Upper lobe of right lung (tissue), 1 donor: Measurements from ENCODE around the gene APOL4. TPM values are rescaled to one million over a fixed set of nuclear protein-coding genes. Genes with fewer than 3 reads are reported as not detected.
"Not testable (repeated sequence)": the region's sequence is repeated elsewhere in the genome, so short reads cannot be mapped to it uniquely, and the experiment has no call there.

Experiments used
- ATAC-seq: fragments of 200-7000 bp; cut with Tn5 transposase; one replicate; pipeline ENCODE4 v1.9.1; 2020; ENCODE audit warnings: mild to moderate bottlenecking, moderate library complexity
- DNase-seq: peaks from one replicate; pipeline ENCODE4 v3.0.0-alpha.2; 2020
- H3K27ac ChIP-seq: fragments of 200-600 bp; one replicate; pipeline ENCODE4 v1.8.0; 2022
- H3K27me3 ChIP-seq: fragments of 200-600 bp; one replicate; pipeline ENCODE4 v1.8.0; 2022; ENCODE audit warnings: mild to moderate bottlenecking
- H3K36me3 ChIP-seq: fragments of 200-600 bp; one replicate; pipeline ENCODE4 v1.8.0; 2022
- H3K4me1 ChIP-seq: fragments of 200-600 bp; one replicate; pipeline ENCODE4 v1.8.0; 2022
- H3K4me3 ChIP-seq: fragments of 200-600 bp; one replicate; pipeline ENCODE4 v1.8.0; 2022; ENCODE audit warnings: mild to moderate bottlenecking
- H3K9me3 ChIP-seq: fragments of 200-600 bp; one replicate; pipeline ENCODE4 v1.8.0; 2022
- CTCF ChIP-seq: fragments of 200-600 bp; IDR thresholded peaks from one replicate; pipeline ENCODE4 v1.8.0; 2022; ENCODE audit warnings: antibody characterized with exemption
- intact Hi-C: fragments of 100-400 bp; cut with DNase I; formaldehyde crosslinking; loops from one replicate; pipeline ENCODE4 v1.11.0; 2022
- total RNA-seq: library from RNA; stranded (reverse); fragmentation: NEBNext Ultra II Directional; extraction: Animal tissue kit (Norgen Biotek cat#: 25700); gene quantifications from one replicate; pipeline ENCODE4 v1.2.1, GENCODE V29; 2021
- donor health status: DM: no; HTN: yes; CAD: no; lungs with severe emphysema.

APOL4 gene
- total RNA-seq, 1 donor from 2014 or later, result 14.3 TPM

- intact Hi-C loops, result no loop called here
- no peaks in the 10 kb centered on the region for H3K9me3 ChIP-seq
- DNase-seq (no peak), ATAC-seq (no peak)
- TF ChIP-seq CTCF, result no peak
- no peak overlapping the region for H3K4me3 ChIP-seq
- peaks cover 27% of the 10 kb centered on the region for H3K4me1 ChIP-seq
- no peak overlapping the region for H3K27ac ChIP-seq
- no peaks in the 10 kb centered on the region for H3K36me3 ChIP-seq
- no peaks in the 10 kb centered on the region for H3K27me3 ChIP-seq
Measured at GRCh38 chr22:36208162-36208765, 6.7 kb upstream of the APOL4 start.

GRCh38 chr22:36206255-36206654 lies 4.6 kb upstream of the APOL4 start:
- no peak for DNase-seq
- H3K27ac ChIP-seq, result no peak overlapping the region
- no peak for TF ChIP-seq CTCF
- intact Hi-C loops, result no loop called here
- H3K4me1 ChIP-seq, result peaks cover 26% of the 10 kb centered on the region
- no peaks in the 10 kb centered on the region for H3K27me3 ChIP-seq
- H3K4me3 ChIP-seq, result no peak overlapping the region
- no peaks in the 10 kb centered on the region for H3K36me3 ChIP-seq
- no peak for ATAC-seq
- H3K9me3 ChIP-seq, result no peaks in the 10 kb centered on the region

- H3K36me3 ChIP-seq, intact Hi-C loops, ATAC-seq, H3K27ac ChIP-seq, H3K27me3 ChIP-seq, H3K4me3 ChIP-seq, DNase-seq, H3K9me3 ChIP-seq: not testable (repeated sequence)
- peaks cover 20% of the 10 kb centered on the region for H3K4me1 ChIP-seq
Measured at GRCh38 chr22:36205573-36205972, 4.0 kb upstream of the APOL4 start.

GRCh38 chr22:36204632-36205015 lies 3.0 kb upstream of the APOL4 start:
- TF ChIP-seq CTCF, result no peak
- Histone ChIP-seq H3K9me3 (no peaks in the 10 kb centered on the region), H3K4me1 (peaks cover 17% of the 10 kb centered on the region), H3K27ac (no peak overlapping the region), H3K27me3 (no peaks in the 10 kb centered on the region), H3K4me3 (no peak overlapping the region), H3K36me3 (no peaks in the 10 kb centered on the region)
- ATAC-seq, result no peak
- no peak for DNase-seq
- intact Hi-C loops, result no loop called here

GRCh38 chr22:36204001-36204631 lies 2.5 kb upstream of the APOL4 start:
- intact Hi-C loops, result no loop called here
- no peaks in the 10 kb centered on the region for H3K36me3 ChIP-seq
- no peak overlapping the region for H3K27ac ChIP-seq
- no peak for DNase-seq
- no peak for TF ChIP-seq CTCF
- H3K4me1 ChIP-seq, result peaks cover 17% of the 10 kb centered on the region
- H3K9me3 ChIP-seq, result no peaks in the 10 kb centered on the region
- no peak for ATAC-seq
- H3K27me3 ChIP-seq, result no peaks in the 10 kb centered on the region
- H3K4me3 ChIP-seq, result no peak overlapping the region

- ATAC-seq, H3K9me3 ChIP-seq, intact Hi-C loops, H3K4me3 ChIP-seq, H3K36me3 ChIP-seq, H3K27me3 ChIP-seq, DNase-seq, H3K27ac ChIP-seq: not testable (repeated sequence)
- peaks cover 12% of the 10 kb centered on the region for H3K4me1 ChIP-seq
Measured at GRCh38 chr22:36203441-36203840, 1.8 kb upstream of the APOL4 start.
